HEK293T (cell line): ENCODE data around the gene HIGD2A.

Source experiments
- CTCF ChIA-PET: fragments of 350-600 bp; formaldehyde crosslinking; extraction: SDS; loops from one replicate; lab custom pipeline; 2021; ENCODE audit warnings: antibody characterized with exemption, inconsistent platforms; lab: Yijun Ruan, JAX
- POLR2A ChIA-PET: fragments of 350-600 bp; formaldehyde crosslinking; extraction: SDS; loops from one replicate; lab custom pipeline; 2020; ENCODE audit warnings: antibody characterized with exemption, inconsistent platforms; lab: Yijun Ruan, JAX
- DNase-seq: peaks from one replicate; pipeline ENCODE4 v3.0.0; 2012; ENCODE audit warnings: mixed read lengths; ENCODE audit errors: extremely low spot score
- ARNT ChIP-seq: fragments of 450-650 bp; IDR thresholded peaks from 2 replicates; pipeline ENCODE4 v1.6.1; 2017; ENCODE audit warnings: mild to moderate bottlenecking
- BHLHE40 ChIP-seq: fragments of 450-650 bp; IDR thresholded peaks from 2 replicates; pipeline ENCODE4 v1.6.1; 2016; ENCODE audit warnings: mild to moderate bottlenecking, moderate library complexity, borderline replicate concordance
- CTBP1 ChIP-seq: fragments of 450-650 bp; IDR thresholded peaks from 2 replicates; pipeline ENCODE4 v1.6.1; 2016; ENCODE audit warnings: borderline replicate concordance
- ELF4 ChIP-seq: fragments of 450-650 bp; IDR thresholded peaks from 2 replicates; pipeline ENCODE4 v1.6.1; 2017; ENCODE audit warnings: antibody characterized with exemption
- FOXA1 ChIP-seq: fragments of 450-650 bp; IDR thresholded peaks from 2 replicates; pipeline ENCODE4 v1.6.1; 2016; ENCODE audit warnings: mild to moderate bottlenecking
- FOXK2 ChIP-seq: fragments of 450-650 bp; IDR thresholded peaks from 2 replicates; pipeline ENCODE4 v1.6.1; 2016; ENCODE audit warnings: mild to moderate bottlenecking
- FOXM1 ChIP-seq: fragments of 450-650 bp; IDR thresholded peaks from 2 replicates; pipeline ENCODE4 v1.6.1; 2017; ENCODE audit warnings: mild to moderate bottlenecking, borderline replicate concordance
- HDGF ChIP-seq: fragments of 450-650 bp; IDR thresholded peaks from 2 replicates; pipeline ENCODE4 v1.6.1; 2017; ENCODE audit warnings: antibody characterized with exemption, borderline replicate concordance
- L3MBTL2 ChIP-seq: fragments of 450-650 bp; conservative IDR thresholded peaks from 2 replicates; pipeline ENCODE4 v1.6.1; 2016; ENCODE audit warnings: mild to moderate bottlenecking
- LEF1 ChIP-seq: fragments of 450-650 bp; IDR thresholded peaks from 2 replicates; pipeline ENCODE4 v1.6.1; 2017; ENCODE audit warnings: mild to moderate bottlenecking, borderline replicate concordance
- NFRKB ChIP-seq: fragments of 450-650 bp; IDR thresholded peaks from 2 replicates; pipeline ENCODE4 v1.6.1; 2016; ENCODE audit warnings: mild to moderate bottlenecking, moderate library complexity
- SP1 ChIP-seq: fragments of 450-650 bp; IDR thresholded peaks from 2 replicates; pipeline ENCODE4 v1.6.1; 2017
- SUZ12 ChIP-seq: fragments of 450-650 bp; IDR thresholded peaks from 2 replicates; pipeline ENCODE4 v1.6.1; 2016; ENCODE audit warnings: mild to moderate bottlenecking
- TARDBP ChIP-seq: fragments of 450-650 bp; IDR thresholded peaks from 2 replicates; pipeline ENCODE4 v1.6.1; 2016
- ZNF384 ChIP-seq: fragments of 450-650 bp; IDR thresholded peaks from 2 replicates; pipeline ENCODE4 v1.6.1; 2016
- TF ChIP-seq, protein P1 (sequence below): fragments of 450-650 bp; IDR thresholded peaks from 2 replicates; pipeline ENCODE4 v1.6.1; 2016

Gene HIGD2A

DNA sequence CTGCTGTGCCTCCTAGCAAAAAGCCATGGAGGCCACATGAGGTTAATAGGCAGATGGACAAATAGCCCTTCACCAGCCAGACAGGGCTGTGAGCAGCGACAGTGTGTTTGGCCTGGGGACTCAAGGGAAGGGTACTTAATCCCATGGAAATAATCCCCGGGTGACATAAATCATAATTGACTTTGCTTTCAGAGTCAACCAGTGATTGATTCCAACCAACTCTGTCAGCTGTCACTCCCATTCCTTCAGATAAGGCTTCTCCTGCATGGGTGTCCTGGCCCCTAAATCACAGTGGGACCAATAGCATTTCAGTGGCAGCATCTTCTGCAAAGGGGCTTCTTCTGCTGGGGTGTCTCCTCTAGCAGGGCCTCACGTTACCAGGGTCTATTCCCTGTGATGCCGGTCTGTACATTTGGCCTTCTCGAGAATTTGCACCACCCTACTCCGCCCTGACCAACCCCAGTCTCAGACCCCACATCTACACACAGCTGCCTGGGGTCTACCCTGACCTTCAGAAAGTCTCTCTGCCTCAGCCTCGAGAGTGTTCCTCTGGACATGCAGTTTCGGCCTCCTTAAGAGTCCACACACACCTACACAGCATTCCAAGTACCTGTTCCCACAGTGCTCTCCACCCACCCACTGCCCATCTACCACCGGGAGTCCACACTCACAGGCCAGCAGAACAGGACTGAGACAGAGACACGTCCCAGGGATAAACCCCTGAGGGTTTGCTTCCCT is 24.1 kb downstream of the HIGD2A start:
- no peak for DNase-seq
- POLR2A ChIA-PET = interaction anchor here (1.2 kb wide), 1 partner anchor 125 kb away, joined by 3 read pairs; the partner anchor contains the start of gene RNF44
- CTCF ChIA-PET = no interaction called here
- TF ChIP-seq, protein P1, sequence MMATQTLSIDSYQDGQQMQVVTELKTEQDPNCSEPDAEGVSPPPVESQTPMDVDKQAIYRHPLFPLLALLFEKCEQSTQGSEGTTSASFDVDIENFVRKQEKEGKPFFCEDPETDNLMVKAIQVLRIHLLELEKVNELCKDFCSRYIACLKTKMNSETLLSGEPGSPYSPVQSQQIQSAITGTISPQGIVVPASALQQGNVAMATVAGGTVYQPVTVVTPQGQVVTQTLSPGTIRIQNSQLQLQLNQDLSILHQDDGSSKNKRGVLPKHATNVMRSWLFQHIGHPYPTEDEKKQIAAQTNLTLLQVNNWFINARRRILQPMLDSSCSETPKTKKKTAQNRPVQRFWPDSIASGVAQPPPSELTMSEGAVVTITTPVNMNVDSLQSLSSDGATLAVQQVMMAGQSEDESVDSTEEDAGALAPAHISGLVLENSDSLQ = 0 out of 2 replicates have a peak, but pooled peaks have one; percentile 42
- TF ChIP-seq BHLHE40 = no peak

DNA sequence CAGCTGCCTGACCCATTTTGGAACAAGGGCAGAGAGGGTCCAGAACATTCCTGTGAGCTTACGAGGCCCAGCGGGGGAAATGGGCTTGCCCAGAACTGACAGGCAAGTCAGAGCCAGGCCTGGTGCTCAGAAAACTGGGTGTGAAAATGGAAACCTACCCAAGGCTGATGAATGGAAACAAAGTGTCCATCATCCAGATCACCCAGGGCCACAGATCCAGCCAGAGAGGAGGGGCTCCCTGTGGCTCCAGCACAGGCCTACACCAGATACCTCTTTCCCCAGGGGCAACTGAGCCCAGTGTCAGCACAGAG is 24.7 kb downstream of the HIGD2A start:
- CTCF ChIA-PET = no interaction called here
- peak; percentile 5 for DNase-seq
- POLR2A ChIA-PET = no interaction called here

DNA sequence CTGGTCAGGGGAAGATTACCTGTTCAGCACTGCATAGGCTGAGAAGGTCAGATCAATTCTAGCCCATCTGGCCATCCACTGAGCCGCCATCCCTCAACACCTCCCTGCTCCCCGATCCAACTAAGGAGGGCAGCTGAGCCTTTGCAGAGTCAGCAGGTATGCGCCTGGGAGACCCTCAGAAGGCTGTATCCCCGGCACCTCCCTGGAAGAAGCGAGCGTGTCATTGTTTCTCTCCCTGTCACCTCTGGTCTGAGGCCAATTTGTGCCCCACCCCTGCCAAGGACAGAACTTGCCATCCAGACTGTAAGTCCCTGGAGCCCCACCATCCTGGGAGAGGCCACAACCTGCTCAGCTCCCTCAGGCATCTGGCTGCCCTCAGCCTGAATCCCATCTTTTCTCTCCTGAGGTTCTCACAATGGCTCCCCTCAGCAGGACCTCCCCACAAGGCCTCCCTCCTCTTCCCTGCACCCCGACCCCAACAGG is 25.2 kb downstream of the HIGD2A start:
- DNase-seq = peak; percentile 4
- TF ChIP-seq TARDBP (no peak), LEF1 (no peak), FOXM1 (no peak), HDGF (no peak)
- ChIA-PET CTCF (no interaction called here), POLR2A (no interaction called here)

More for the DNA sequence above, 24.7 kb downstream of the HIGD2A start:
- TF ChIP-seq SP1 (no peak), LEF1 (no peak), TARDBP (no peak), FOXM1 (no peak), FOXA1 (no peak), ARNT (no peak), ELF4 (no peak), FOXK2 (no peak), L3MBTL2 (no peak), CTBP1 (no peak), HDGF (no peak)

GRCh38 chr5:176414704-176415103 is 26.2 kb downstream of the HIGD2A start:
- no peak for TF ChIP-seq ELF4
- TF ChIP-seq LEF1 = no peak
- TF ChIP-seq SUZ12 = no peak
- TF ChIP-seq L3MBTL2 = no peak
- TF ChIP-seq FOXM1 = no peak
- TF ChIP-seq SP1 = no peak
- TF ChIP-seq, protein P1 = no peak
- TF ChIP-seq HDGF = no peak
- TF ChIP-seq ZNF384 = no peak
- POLR2A ChIA-PET = no interaction called here
- CTCF ChIA-PET = no interaction called here
- DNase-seq = peak; percentile 5

- ChIA-PET POLR2A (interaction anchor here (1.0 to 1.8 kb wide), 4 partner anchors 27 to 128 kb away, joined by 3 to 8 read pairs (median 6); partner anchors contain the start of genes FAF2, HIGD2A, KIAA1191 and NOP16), CTCF (interaction anchor here (1.7 kb wide), 1 partner anchor 32 kb away, joined by 8 read pairs; the partner anchor contains the start of gene FAF2)
- peak; percentile 6 for DNase-seq
- no peak for TF ChIP-seq SUZ12
- TF ChIP-seq SP1 = no peak
- TF ChIP-seq ZNF384 = no peak
- no peak for TF ChIP-seq BHLHE40
- no peak for TF ChIP-seq NFRKB
Measured at GRCh38 chr5:176415240-176415951, 26.8 kb downstream of the HIGD2A start.

GRCh38 chr5:176415952-176416924 is 27.7 kb downstream of the HIGD2A start, which contains the start of gene CLTB:
CLTB (minus strand) TSS chr5:176416539; CDS start chr5:176416363, 176 bp downstream.
- TF ChIP-seq L3MBTL2 (peak; percentile 58), FOXM1 (peak; percentile 44; the same call in 1 of the 2 replicates), ARNT (peak; percentile 64), NFRKB (no peak), BHLHE40 (no peak), LEF1 (peak; percentile 92; the same call in 1 of the 2 replicates)
- ChIA-PET CTCF (interaction anchor here (1.0 to 1.7 kb wide), 3 partner anchors 9 to 120 kb away, joined by 3 to 8 read pairs (median 4); partner anchors contain the start of gene FAF2), POLR2A (interaction anchor here (0.6 to 2.4 kb wide), 6 partner anchors 28 to 127 kb away, joined by 3 to 12 read pairs (median 7); partner anchors contain the start of genes FAF2, HIGD2A, KIAA1191 and NOP16)
- DNase-seq = peak; percentile 99
